A673 (cell line): ENCODE data around the gene PTGDS. TPM values are rescaled to one million over a fixed set of nuclear protein-coding genes. Genes with fewer than 3 reads are reported as not detected.

ENCODE experiments used
- BruUV-seq: library from RNA; stranded (reverse); fragments of 400-500 nt; replicated peaks from 2 replicates; lab custom pipeline; 2021; lab: Mats Ljungman, UMichigan
- CTCF ChIA-PET: fragments of 300-600 bp; sonication (Branson Sonifier 250); formaldehyde crosslinking; loops from one replicate; lab custom pipeline; 2022; ENCODE audit warnings: antibody characterized with exemption; lab: Charles Lee
- POLR2A ChIA-PET: fragments of 300-600 bp; sonication (Branson Sonifier 250); formaldehyde crosslinking; loops from one replicate; lab custom pipeline; 2022; ENCODE audit warnings: antibody characterized with exemption; ENCODE audit not compliant: low non-redundant PET; lab: Charles Lee
- DNase-seq: peaks from one replicate; pipeline ENCODE4 v3.0.0-alpha.2; 2015; ENCODE audit warnings: low spot score
- H3K27ac ChIP-seq: fragments of 200-600 bp; sonication (generic); 2 replicates; pipeline ENCODE4 v1.5.1; 2016; ENCODE audit warnings: mixed run types, low read depth, mild to moderate bottlenecking, mixed read lengths, antibody characterized with exemption, low read length; ENCODE audit not compliant: poor library complexity, severe bottlenecking
- H3K27me3 ChIP-seq: fragments of 200-600 bp; sonication (generic); replicated peaks from 2 replicates; pipeline ENCODE4 v1.6.1; 2017; ENCODE audit warnings: mixed run types, low read depth, mild to moderate bottlenecking, mixed read lengths, antibody characterized with exemption, low read length; ENCODE audit not compliant: insufficient read depth, poor library complexity
- H3K36me3 ChIP-seq: fragments of 200-600 bp; sonication (generic); 2 replicates; pipeline ENCODE4 v1.6.1; 2016; ENCODE audit warnings: mixed run types, mild to moderate bottlenecking, mixed read lengths, antibody characterized with exemption, low read length; ENCODE audit not compliant: insufficient read depth, poor library complexity, severe bottlenecking
- H3K4me1 ChIP-seq: fragments of 200-600 bp; sonication (generic); 2 replicates; pipeline ENCODE4 v1.6.1; 2017; ENCODE audit warnings: mixed run types, mild to moderate bottlenecking, mixed read lengths, antibody characterized with exemption, low read length; ENCODE audit not compliant: insufficient read depth, poor library complexity, severe bottlenecking
- H3K4me3 ChIP-seq: fragments of 200-600 bp; sonication (generic); 2 replicates; pipeline ENCODE4 v1.5.1; 2016; ENCODE audit warnings: low read depth, mixed run types, mild to moderate bottlenecking, mixed read lengths, low read length; ENCODE audit not compliant: poor library complexity, severe bottlenecking
- H3K9me3 ChIP-seq: fragments of 200-600 bp; sonication (generic); 2 replicates; pipeline ENCODE4 v1.6.1; 2016; ENCODE audit warnings: mixed run types, low read depth, mild to moderate bottlenecking, mixed read lengths, antibody characterized with exemption, low read length; ENCODE audit not compliant: poor library complexity, severe bottlenecking
- EZH2 ChIP-seq: fragments of 200-600 bp; sonication (generic); IDR thresholded peaks from 2 replicates; pipeline ENCODE4 v1.6.1; 2017; ENCODE audit warnings: borderline replicate concordance, low read depth, mild to moderate bottlenecking, mixed read lengths, antibody characterized with exemption, low read length; ENCODE audit not compliant: poor library complexity, severe bottlenecking
- intact Hi-C: fragments of 100-400 bp; cut with micrococcal nuclease; formaldehyde crosslinking; loops from one replicate; pipeline ENCODE4 v1.10.0; 2022; ENCODE audit not compliant: unreplicated experiment
- total RNA-seq: library from RNA; stranded (reverse); gene quantifications from 2 replicates; pipeline ENCODE4 v1.2.3, GENCODE V29; 2021
- TF ChIP-seq, protein P1 (sequence below): fragments of 300-800, 200-600 bp; sonication (generic); conservative IDR thresholded peaks from 2 replicates; pipeline ENCODE4 v1.5.1; 2017; ENCODE audit warnings: low read depth, mild to moderate bottlenecking, antibody characterized with exemption, low read length, moderate library complexity, mixed read lengths

Gene PTGDS
- total RNA-seq, 1 experiment from 2014 or later, result not detected

- Histone ChIP-seq H3K27me3 (no peaks in the 10 kb centered on the region), H3K9me3 (no peaks in the 10 kb centered on the region), H3K36me3 (peaks cover 16% of the 10 kb centered on the region), H3K4me1 (no peaks in the 10 kb centered on the region), H3K4me3 (no peak overlapping the region), H3K27ac (no peak overlapping the region)
- no TSS peak for BruUV-seq
- no peak for TF ChIP-seq EZH2
- TF ChIP-seq, protein P1, sequence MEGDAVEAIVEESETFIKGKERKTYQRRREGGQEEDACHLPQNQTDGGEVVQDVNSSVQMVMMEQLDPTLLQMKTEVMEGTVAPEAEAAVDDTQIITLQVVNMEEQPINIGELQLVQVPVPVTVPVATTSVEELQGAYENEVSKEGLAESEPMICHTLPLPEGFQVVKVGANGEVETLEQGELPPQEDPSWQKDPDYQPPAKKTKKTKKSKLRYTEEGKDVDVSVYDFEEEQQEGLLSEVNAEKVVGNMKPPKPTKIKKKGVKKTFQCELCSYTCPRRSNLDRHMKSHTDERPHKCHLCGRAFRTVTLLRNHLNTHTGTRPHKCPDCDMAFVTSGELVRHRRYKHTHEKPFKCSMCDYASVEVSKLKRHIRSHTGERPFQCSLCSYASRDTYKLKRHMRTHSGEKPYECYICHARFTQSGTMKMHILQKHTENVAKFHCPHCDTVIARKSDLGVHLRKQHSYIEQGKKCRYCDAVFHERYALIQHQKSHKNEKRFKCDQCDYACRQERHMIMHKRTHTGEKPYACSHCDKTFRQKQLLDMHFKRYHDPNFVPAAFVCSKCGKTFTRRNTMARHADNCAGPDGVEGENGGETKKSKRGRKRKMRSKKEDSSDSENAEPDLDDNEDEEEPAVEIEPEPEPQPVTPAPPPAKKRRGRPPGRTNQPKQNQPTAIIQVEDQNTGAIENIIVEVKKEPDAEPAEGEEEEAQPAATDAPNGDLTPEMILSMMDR, result no peak
- no peak for DNase-seq
- ChIA-PET CTCF (no interaction called here), POLR2A (no interaction called here)
- intact Hi-C loops, result no loop called here
These were observed 30.9 kb upstream of the PTGDS start for GRCh38 chr9:136946228-136947027.

DNA sequence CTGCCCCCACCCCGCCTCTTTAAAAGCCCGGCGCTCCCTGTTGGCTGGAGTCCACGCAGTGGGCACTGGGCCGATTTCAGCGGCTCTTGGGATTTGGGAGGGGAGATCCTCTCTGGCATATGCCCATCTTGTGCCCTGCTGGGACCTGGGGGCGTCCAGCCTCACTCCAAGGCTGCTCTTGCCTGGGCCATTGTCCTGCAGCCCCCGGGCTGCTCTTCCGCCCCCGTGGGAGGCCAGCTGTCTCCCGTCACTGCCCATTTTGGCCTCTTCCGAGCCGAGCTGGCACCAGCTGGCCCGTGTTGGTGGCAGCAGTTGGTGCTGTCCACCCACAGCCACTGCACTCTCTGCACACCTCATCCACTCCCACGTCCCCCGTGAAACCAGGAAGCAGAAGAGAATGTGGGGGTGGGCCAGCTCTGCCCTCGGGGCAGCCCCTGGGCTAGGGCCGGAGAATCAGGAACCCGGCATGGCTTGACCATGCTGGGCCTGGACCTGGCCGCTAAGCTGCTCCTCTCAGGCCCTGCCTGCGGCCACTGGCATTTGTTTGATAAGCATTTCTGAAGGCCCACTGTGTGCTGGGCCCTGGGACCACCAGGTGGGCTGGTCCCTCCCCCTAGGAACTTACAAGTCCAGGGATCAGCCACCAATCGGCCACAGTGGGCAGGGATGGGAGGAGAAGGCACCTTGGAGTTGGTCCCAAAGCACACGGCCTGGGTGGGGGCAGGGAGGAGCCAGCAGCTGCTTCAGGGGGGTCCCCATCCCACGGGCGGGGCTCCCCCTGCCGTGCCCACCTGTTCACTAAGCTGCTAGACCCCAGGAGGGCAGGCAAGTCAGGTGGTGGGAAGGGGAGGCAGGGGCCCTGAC is 30.0 kb upstream of the PTGDS start:
- intact Hi-C loops, result no loop called here
- Histone ChIP-seq H3K4me3 (no peak overlapping the region), H3K4me1 (no peaks in the 10 kb centered on the region), H3K9me3 (no peaks in the 10 kb centered on the region), H3K27me3 (no peaks in the 10 kb centered on the region), H3K27ac (no peak overlapping the region), H3K36me3 (peaks cover 8% of the 10 kb centered on the region)
- ChIA-PET CTCF (no interaction called here), POLR2A (no interaction called here)
- no peak for DNase-seq
- no TSS peak for BruUV-seq
- no peak for TF ChIP-seq EZH2
- TF ChIP-seq, protein P1, result no peak

DNA sequence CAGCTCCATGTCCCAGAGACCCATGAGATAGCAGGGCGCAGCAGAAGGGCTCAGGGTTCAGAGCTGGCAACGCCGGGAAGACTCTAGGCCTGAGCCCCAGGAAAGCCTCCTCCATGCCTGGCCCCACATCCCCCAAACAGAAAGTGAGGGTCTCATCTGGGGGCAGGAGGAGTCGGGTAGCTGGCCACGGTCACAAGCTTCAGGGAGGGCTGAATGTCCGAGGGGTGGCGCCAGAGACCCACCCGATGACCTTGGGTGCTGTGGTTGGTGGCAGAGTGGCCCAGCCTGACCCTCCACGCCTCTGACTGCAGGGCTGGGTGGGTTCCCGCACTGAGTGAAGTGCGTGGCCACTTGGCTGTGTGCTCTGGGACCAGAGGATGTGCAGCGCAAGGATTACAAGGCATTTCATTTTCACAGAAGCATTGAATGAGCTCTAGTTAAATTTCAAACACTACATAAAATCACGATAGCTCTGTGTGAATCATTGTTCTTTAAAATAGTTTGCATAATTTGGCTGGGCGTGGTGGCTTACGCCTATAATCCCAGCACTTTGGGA is 29.3 kb upstream of the PTGDS start:
- H3K36me3 ChIP-seq, result peaks cover under 1% of the 10 kb centered on the region
- intact Hi-C loops, result no loop called here
- DNase-seq, result peak; percentile 34
- TF ChIP-seq, protein P1, result peak; percentile 43
- TF ChIP-seq EZH2, result no peak
- BruUV-seq, result no TSS peak
- ChIA-PET CTCF (interaction anchor here (0.6 to 0.9 kb wide), 2 partner anchors 116 to 138 kb away, joined by 3 to 4 read pairs; no protein-coding TSS in a partner anchor), POLR2A (no interaction called here)
- no peak overlapping the region for H3K4me3 ChIP-seq
- no peaks in the 10 kb centered on the region for H3K4me1 ChIP-seq
- peak overlapping the region; percentile 25 for H3K27ac ChIP-seq
- no peaks in the 10 kb centered on the region for H3K9me3 ChIP-seq
- H3K27me3 ChIP-seq, result no peaks in the 10 kb centered on the region
